HG03565 (cell line): ENCODE results near the gene SPATA9.
"Not testable (repeated sequence)": the region's sequence is repeated elsewhere in the genome, so short reads cannot be mapped to it uniquely, and the experiment has no call there.

ENCODE experiments used
- ATAC-seq: cut with Tn5 transposase; IDR thresholded peaks from one replicate; pipeline ENCODE4 v1.9.1; 2021; ENCODE audit warnings: mild to moderate bottlenecking, moderate library complexity; ENCODE audit not compliant: unreplicated experiment

Gene SPATA9

DNA sequence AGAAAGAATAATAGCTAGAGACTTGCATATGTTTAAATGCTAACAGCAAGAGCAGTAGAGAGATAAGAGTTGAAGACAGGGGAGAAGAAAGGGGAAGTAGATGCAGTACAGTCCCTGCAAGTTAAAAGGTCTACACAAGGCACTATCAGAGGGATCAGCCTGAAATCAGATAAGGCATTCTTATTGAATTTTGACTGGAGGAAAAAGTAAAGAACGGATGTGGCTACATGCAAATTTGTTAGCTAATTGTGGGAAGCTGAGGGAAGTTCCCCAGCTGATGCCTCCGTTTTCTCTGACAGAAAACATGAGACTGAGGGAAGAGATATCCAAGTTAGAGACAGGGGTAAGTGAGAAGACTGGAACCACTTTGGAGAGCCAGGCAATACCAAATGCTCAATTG is 35.4 kb upstream of the SPATA9 start:
- ATAC-seq: peak; percentile 87

DNA sequence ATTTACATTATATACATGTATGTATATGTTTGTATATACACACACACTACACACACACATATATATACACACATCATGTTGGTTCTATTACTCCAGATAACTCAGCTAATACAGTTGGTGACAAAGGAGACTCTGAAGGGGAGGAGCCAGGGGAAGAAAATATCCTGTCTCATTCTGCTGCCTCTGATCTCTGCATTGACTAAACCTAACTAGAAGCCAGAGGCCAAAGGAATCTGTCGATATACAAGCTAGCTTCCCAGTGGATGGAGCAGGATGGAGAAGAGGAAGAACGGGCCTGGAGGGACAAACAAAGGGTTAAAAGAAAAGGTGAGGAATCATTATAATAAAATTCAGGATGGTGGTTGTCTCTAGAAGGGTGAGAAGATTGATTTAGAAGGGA is 34.6 kb upstream of the SPATA9 start:
- no peak for ATAC-seq

DNA sequence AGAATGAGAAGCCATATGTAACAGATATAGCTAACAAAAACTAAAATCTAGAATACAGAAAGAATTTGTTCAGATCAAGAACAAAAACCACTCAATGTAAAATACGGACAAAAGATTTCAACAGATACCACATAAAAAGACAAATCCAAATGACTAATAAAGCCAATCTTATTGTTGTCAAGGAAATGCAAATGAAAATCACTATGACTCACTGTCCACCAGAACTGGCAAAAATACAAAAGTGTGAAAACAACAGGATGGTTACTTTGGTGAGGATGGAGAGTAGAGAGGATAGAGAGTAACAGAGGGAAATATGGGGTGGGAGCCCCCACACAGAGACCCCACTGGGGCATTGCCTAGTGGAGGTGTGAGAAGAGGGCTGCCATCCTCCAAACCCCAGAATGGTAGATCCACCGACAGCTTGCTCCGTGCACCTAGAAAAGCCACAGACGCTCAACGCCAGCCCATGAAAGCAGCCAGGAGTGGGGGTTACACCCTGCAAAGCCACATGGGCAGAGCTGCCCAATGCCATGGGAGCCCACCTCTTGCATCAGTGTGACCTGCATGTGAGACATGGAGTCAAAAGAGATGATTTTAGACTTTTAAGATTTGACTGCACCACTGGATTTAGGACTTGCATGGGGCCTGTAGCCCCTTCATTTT is 33.1 kb upstream of the SPATA9 start:
- ATAC-seq: peak; percentile 36

DNA sequence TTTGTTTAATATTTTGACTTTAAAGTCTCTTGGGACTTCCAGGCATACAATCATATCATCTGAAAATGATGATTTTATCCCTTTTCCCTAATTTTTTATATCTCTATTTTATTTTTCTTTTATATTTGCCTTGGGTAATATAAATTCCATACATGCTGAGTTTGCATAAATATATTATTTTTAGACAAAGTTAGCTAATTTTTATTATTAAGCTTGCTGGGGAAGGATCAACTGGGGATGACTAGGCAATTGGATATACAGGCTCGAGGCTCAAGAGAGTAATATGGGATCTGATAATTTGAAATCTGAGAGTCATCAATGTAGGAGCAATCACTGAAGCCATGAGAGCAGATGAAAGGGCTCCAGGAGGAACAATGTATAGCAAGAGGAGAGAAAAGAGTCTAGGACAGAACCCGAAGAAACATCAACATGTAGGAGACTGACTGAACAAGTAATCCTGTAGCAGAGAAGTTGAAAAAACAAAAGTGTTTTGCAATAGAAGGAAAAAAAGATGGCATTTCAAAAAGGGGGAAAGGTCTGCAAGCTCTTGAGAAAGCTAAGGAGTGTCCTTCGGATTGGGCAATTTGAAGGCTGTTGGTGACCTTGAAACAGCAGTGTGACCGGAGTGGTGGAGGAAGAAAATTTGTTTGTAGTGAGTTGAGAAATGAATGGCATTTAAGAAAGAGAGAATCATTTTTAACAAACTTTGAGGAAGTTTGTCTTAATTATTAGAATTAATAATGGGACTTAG is 31.3 kb upstream of the SPATA9 start:
- no peak for ATAC-seq

DNA sequence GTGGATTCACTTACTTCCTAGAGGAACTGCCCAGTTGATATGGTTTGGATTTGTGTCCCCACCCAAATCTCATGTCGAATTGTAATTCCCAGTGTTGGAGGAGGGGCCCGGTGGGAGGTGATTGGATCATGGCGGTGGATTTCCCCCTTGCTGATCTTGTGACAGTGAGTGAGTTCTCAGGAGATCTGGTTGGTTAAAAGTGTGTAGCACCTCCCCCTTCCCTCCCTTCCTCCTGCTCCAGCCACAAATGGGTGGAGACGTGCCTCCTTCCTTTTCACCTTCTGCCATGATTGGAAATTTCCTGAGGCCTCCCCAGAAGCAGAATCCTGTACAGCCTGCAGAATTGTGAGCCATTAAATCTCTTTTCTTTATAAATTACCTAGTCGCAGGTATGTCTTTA is 30.5 kb upstream of the SPATA9 start:
- ATAC-seq: not testable (repeated sequence)

DNA sequence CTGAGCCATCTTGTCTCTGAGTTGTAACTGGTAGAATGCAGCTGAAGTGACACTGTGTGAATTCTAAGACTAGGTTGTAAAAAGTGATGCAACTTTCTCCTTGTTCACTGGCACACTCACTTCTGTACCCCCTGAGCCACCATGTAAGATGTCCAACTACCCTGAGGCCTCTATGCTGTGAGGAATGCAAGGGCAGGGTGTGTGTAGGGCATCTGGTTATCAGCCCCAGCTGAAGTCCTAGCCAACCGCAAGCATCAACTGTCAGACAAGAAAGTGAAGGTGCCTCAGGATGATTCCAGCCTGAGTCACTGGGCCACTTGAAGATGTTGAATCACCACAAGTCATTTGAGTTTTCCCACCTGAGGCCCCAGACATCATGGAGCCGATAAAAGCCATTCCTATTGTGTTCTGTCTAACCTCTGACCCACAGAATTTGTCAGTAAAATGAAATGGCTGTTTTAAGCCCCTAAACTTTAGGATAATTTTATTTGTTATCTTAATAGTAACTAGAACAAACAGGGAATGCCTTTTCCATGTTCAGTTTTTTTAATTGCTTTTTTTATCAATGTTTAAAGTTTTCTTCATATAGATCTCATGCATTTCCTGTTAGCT is 29.7 kb upstream of the SPATA9 start:
- no peak for ATAC-seq

DNA sequence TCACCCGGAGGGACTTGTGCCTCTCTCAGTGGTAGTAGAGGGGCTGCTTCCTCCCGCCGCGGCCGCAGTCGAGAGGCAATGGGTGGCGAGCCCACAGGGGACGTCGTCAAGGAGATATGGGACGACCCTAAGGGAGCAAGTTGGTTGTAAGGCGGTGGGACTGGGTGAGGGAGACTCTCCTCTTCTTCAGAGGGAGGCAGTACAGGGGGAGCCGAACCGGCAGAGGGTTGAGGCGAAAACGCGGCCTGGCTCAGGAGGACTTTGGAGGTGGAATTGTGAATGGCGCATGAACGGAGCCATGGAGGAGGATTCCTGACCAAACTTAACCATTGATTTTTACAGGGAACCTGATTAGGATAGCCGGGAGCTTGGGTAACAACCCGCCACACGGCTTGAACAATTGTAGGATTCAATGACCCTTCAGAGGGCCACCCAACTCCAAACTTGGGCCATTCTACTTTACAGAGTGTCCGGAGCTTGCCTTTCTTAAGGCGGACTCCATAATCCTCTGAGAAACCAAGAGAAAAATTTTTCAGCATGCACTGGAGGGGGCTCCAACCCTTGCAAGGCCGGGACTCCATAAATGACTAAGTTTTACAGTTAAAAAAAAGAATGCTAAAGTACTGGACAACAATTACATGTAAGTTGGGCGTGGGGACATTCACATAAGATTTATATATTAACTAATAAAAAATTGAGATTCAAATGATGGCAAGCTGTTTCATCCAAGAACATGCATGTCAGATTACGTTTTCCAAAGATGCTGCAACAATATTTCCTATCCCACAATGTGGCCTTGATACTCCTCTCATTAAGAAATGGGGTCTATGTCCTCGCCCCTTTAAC is 28.9 kb upstream of the SPATA9 start:
- ATAC-seq: no peak

DNA sequence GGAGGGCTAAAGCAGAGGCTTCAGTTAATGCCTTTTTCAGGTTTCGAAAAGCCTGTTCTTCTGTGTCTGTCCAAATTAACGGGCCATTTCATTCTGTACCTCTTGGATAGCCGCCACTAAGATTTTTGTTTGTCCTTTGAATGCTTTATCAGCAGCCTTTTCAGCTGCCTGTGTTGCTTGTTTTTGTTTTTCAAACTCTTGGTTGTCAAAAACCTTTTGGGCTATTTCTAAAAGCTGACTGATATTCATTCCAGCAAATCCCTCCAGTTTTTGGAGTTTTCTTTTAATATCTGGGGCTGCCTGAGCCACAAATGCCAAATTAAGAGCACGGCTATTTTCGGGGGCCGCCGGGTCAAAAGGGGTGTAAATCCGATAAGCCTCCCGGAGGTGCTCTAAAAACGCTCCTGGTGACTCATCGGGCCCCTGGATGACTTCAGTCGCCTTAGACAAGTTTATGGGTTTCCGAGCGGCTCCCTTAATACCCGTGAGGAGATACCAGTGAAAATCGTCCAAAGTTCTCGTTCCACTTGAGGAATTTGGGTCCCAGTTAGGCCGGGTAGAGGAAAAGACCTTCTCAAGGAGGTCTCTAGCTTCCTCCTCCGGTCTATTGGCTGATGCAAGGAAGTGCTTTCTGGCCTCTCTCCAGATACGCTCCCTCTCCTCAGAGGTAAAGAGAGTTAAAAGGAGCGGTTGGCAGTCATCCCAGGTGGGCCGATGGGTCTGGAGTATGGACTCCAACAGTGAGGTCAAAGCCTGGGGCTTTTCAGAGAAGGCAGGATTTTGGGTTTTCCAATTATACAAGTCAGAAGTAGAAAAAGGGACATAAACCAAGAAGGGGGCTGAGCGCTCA is 28.1 kb upstream of the SPATA9 start:
- ATAC-seq: not testable (repeated sequence)

DNA sequence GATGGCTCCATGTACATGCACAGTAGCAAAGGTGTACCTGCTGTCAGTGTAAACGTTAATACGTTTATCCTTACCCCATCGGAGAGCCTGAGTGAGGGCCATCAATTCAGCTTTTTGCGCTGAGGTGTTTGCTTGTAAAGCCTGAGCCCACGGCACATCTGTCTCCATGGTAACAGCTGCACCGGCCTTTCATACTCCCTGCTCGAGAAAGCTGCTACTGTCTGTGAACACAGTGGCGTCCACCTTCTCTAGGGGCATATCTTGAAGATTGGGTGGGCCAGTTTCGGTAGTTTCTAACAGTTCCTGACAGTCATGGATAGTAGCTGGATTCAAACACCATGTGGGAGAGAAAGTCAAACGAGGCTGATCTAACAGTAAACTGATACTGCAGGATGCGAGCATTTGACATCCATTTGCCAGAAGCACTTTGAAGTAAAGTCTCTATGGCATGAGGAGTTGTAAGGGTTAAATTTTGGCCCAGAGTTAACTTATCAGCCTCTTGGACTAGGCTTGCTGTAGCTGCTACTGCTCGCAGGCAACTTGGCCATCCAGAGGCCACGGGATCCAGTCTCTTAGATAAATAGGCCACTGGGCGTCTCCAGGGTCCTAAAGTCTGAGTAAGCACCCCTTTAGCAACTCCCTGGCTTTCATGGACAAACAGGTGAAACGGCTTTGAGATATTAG is 27.3 kb upstream of the SPATA9 start:
- ATAC-seq: no peak

DNA sequence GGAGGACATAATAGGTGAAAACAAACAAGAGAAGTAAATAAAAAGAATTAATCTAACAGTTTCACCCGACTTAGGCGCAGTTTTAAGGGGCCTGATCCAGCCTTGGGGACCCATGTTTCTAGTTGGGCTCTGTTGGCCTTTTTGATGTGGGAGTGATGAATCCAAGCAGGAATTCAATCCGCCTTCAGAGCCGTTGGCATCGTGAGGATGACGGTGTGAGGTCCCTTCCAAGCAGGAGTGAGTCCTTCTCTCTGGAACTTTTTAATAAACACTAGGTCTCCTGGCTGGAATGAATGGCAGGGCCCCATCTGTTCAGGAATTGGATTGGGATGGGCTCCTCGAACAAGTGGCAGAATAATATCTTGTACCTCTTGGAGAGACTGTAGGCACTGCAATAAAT is 26.1 kb upstream of the SPATA9 start:
- ATAC-seq: no peak

DNA sequence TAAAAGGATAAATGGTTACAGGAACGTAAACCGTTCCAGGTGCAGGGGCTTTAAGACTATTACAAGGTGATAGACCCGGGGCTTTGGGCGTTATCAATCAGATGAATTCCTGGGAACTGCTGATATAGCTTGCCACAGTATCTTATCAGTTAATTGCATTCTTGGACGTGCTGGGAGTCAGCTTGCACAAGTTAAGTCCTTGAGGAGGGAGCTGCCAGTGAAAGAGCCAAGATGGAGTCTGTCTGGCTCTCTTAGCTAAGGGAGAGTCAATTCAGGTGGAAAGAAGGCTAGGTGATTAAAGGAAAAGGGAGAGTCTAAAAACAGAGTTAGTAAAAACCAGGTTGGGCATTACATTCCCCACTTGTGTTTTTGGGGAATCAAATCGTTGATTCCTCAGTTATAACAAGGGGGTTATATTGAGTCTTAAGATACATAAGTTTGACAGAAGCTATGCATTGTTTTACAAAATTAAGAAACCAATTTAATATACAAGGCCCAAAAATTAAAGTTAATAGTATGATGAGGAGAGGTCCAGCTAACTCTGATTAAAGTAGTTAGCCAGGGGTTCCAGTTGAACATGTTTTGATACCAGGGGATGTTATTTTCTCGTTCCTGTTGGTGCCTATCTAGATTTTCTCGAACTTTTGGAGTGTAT is 24.9 kb upstream of the SPATA9 start:
- not testable (repeated sequence) for ATAC-seq

DNA sequence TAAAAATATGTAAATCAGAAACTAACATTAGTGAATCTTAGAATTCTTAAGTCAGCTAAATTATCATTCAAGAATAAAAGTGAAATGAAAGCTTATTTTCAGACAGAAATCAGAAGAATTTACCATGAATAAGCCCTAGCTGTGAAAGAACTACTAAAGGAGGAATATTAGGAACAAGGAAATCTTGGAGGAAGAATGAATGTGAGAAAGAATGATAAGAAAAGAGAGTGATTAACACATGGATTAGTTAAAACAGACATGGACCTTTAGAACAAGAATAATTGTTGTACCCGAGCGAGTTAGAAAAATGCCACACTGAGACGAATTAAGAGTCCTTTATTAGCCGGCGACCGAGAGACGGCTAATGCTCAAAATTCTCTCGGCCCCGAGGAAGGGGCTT is 24.3 kb upstream of the SPATA9 start:
- no peak for ATAC-seq

DNA sequence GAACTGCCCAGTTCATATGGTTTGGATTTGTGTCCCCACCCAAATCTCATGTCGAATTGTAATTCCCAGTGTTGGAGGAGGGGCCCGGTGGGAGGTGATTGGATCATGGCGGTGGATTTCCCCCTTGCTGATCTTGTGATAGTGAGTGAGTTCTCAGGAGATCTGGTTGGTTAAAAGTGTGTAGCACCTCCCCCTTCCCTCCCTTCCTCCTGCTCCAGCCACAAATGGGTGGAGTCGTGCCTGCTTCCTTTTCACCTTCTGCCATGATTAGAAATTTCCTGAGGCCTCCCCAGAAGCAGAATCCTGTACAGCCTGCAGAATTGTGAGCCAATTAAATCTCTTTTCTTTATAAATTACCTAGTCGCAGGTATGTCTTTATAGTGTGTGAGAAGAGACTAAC is 23.4 kb upstream of the SPATA9 start:
- not testable (repeated sequence) for ATAC-seq

DNA sequence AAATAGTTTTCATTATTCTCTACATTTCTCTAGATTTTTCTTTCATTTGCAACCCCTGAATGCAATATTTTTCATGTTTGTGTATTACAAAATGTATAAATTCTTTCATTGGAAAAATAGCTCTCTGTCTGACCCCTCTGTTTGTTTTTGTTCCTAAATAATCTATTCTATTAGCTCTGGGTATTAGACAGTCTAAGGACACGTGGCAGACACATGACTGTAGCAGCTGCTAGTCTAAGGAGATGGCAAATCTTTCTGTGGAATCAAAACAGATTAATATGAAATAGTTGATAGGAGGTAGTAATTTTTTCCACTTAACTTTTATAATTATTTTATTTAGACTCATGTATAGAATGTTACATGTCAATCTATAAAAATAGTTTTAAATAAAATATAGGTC is 21.4 kb upstream of the SPATA9 start:
- no peak for ATAC-seq

DNA sequence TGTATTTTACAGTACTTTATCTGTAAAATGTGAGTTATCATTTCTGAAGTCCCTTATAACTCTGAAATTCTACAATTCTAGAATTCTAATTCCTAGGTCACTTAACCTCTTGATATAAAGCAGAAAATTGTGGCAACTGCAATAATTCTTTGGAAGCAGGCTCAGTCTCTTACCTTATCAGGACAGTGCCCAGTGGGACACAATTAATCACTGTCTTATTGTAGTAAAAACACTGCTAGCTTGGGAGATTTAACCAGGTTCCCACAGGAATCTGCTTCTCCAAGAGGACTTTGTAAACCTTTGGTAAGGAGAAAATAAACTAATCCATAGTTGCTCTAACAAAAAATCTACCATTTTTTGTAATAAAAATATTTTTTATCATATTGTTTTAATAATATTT is 18.3 kb upstream of the SPATA9 start:
- no peak for ATAC-seq

DNA sequence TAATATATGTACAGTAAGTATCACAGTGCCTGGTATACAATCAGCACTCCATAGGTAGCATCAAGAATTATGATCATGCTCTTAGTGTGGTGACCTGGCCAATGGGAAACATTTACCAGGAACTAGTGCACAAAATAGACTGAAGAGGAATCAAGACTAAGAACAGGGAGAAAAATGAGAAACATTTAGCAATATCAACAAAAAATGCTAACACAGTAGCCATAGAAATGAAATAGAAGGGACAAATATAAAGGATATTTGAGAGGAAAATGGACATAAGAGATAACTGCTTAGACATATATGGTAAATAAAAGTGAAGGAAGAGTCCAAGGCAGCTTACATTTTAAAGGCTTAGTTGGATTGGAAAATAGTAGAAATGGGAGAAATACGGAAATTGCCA is 16.5 kb upstream of the SPATA9 start:
- ATAC-seq: no peak

DNA sequence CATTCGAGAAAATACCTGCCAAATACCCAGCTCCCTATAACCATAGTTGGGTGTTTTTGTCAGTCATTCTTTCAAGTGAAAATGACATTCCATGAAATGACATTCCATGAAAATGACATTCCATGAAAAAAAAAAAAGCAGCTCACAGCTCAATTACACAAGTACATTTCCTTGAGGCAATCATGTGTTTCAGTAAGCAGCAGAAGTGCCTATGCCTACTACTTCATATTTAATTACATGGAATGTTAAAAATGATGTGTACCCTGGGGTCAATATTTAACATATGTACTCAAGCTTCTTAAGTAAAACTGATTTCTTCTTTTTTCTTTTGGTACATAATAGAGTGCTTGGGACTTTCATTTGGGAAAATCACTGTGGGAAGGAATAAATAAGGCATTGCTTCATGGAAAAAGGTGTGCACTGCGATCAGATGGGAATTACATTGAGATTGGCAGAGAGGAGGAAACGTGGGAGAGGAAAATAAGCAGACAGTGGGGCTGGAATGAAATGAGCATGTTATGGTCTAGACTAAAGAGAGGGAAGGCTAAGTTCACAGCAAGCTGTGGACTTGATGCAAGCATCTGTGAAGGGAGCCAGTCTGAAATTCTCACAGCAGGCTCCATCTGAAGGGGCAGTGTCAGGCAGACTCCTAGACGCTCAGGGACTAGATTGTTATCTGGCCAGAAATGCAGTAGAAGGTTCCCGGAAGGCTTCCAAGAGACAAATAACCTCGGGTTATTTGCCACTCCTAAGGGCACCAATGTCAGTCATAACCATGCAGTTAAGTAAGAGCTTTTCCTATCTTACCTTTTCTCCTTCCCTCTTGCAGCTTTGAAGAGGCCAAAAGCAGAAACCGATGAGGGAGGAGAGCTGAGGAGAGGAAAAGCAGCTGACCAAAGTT is 15.2 kb upstream of the SPATA9 start:
- ATAC-seq: no peak

DNA sequence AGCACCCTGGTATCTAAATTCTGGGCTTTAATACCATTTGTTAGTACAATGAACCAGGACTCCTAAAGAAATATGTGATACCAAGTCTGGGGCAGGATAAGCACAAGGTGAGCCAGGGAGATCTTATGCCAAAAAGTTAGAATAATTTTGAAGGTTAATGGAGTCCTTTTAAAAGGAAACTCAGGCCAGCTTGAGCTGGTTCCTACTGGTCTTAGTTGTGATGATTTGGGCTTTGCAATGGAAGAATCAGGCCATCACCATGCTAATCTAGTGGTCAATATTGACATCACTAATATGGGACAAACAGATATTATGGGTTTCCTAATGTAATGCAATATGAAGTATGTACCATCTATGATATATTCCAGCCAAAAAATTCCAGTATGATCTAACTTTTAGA is 7.5 kb upstream of the SPATA9 start:
- no peak for ATAC-seq
